Right atrium auricular region (tissue), 2 donors: ENCODE results near the gene ARMC8. TPM values are rescaled to one million over a fixed set of nuclear protein-coding genes. Genes with fewer than 3 reads are reported as not detected.
"Not testable (repeated sequence)": the region's sequence is repeated elsewhere in the genome, so short reads cannot be mapped to it uniquely, and the experiment has no call there.

Experiments
- DNase-seq: peaks from one replicate; pipeline ENCODE4 v3.0.0-alpha.2; 2019; ENCODE audit warnings: low spot score
- H3K27ac ChIP-seq, 2 donors: fragments of 200-600 bp; sonication (generic); 1 replicate in 1 of 2; 2 replicates in 1 of 2; pipeline ENCODE4 v1.5.1; 2016 to 2019
- H3K27me3 ChIP-seq, 2 donors: fragments of 200-600 bp; sonication (generic); one replicate each; pipeline versions ENCODE4 v1.5.1 to v1.6.0; 2017 to 2019
- H3K36me3 ChIP-seq: fragments of 200-600 bp; sonication (generic); one replicate; pipeline ENCODE4 v1.5.1; 2016
- H3K4me1 ChIP-seq, 2 donors: fragments of 200-600 bp; sonication (generic); one replicate each; pipeline versions ENCODE4 v1.5.1 to v1.6.0; 2017 to 2019
- H3K4me3 ChIP-seq, 2 donors: fragments of 200-600 bp; sonication (generic); 1 replicate in 1 of 2; 2 replicates in 1 of 2; pipeline ENCODE4 v1.5.1; 2017 to 2019; ENCODE audit warnings: mild to moderate bottlenecking in 1 of 2, moderate library complexity in 1 of 2
- H3K9me3 ChIP-seq, 2 donors: fragments of 200-600 bp; sonication (generic); one replicate each; pipeline ENCODE4 v1.5.1; 2019
- total RNA-seq, 2 donors: library from RNA; depleted of rRNA; stranded (reverse); fragments of >200 nt; gene quantifications; one replicate each; pipeline ENCODE4 v1.1.0, GENCODE V29; 2016
- TF ChIP-seq, protein P1 (sequence below), 2 donors: fragments of 200-600 bp; sonication (generic); IDR thresholded peaks; one replicate each; pipeline ENCODE4 v1.5.1; 2019; ENCODE audit warnings: antibody characterized with exemption in 2 of 2

The ARMC8 gene, protein sequence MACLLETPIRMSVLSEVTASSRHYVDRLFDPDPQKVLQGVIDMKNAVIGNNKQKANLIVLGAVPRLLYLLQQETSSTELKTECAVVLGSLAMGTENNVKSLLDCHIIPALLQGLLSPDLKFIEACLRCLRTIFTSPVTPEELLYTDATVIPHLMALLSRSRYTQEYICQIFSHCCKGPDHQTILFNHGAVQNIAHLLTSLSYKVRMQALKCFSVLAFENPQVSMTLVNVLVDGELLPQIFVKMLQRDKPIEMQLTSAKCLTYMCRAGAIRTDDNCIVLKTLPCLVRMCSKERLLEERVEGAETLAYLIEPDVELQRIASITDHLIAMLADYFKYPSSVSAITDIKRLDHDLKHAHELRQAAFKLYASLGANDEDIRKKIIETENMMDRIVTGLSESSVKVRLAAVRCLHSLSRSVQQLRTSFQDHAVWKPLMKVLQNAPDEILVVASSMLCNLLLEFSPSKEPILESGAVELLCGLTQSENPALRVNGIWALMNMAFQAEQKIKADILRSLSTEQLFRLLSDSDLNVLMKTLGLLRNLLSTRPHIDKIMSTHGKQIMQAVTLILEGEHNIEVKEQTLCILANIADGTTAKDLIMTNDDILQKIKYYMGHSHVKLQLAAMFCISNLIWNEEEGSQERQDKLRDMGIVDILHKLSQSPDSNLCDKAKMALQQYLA
- 10 to 100 TPM; 28.6 to 33.8 TPM for total RNA-seq

DNA sequence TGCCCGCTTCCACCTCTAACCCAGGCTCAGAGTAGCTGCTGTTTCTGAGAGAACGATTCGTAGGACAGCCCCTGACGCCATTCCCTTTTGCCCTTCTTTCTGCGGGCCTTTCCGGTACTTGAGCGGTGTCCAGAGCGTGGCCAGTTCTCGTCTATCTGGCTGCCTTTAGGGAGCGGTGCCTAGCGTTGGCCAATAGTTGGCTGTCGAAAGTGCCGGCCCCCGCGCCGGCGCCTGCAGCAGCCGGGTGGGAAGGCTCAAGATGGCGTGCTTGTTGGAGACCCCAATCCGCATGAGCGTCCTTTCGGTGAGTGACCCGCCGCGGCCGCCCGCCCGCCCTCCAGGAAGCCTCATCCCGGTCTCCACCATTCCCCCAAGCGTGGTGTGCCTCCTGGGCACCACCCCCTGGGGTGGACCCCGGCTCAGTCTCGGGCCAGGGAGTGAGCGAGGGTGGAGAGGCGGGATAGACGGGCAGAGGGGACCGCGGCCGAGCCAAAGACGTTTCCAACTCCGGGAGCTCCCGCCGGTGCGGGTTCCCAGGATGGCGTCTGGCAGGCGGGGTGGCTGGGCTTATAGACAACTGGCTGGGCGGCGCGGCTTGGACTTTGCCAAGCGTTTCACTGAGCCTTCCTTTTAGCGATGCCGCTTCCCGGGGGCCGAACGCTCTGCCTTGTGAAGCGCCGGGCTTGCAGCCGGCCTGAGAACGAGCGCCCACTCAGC, at the start of gene ARMC8:
Gene ARMC8, plus strand, starts transcription at position 6 of the 717 bp plus-strand sequence. Its CDS starts 254 bp downstream, at position 260.
- Histone ChIP-seq H3K4me3 (peak within 1 kb of the TSS; percentile 71 to 99), H3K27me3 (no peaks in the 10 kb centered on the region), H3K4me1 (peaks cover 0 to 29% of the 10 kb centered on the region in 2 donors), H3K9me3 (no peaks in the 10 kb centered on the region), H3K27ac (peak within 1 kb of the TSS; percentile 92 to 96), H3K36me3 (no peaks in the 10 kb centered on the region)
- TF ChIP-seq, protein P1, sequence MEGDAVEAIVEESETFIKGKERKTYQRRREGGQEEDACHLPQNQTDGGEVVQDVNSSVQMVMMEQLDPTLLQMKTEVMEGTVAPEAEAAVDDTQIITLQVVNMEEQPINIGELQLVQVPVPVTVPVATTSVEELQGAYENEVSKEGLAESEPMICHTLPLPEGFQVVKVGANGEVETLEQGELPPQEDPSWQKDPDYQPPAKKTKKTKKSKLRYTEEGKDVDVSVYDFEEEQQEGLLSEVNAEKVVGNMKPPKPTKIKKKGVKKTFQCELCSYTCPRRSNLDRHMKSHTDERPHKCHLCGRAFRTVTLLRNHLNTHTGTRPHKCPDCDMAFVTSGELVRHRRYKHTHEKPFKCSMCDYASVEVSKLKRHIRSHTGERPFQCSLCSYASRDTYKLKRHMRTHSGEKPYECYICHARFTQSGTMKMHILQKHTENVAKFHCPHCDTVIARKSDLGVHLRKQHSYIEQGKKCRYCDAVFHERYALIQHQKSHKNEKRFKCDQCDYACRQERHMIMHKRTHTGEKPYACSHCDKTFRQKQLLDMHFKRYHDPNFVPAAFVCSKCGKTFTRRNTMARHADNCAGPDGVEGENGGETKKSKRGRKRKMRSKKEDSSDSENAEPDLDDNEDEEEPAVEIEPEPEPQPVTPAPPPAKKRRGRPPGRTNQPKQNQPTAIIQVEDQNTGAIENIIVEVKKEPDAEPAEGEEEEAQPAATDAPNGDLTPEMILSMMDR (IDR thresholded peaks at IDR 0.05): no peak
- peak; percentile 67 for DNase-seq

DNA sequence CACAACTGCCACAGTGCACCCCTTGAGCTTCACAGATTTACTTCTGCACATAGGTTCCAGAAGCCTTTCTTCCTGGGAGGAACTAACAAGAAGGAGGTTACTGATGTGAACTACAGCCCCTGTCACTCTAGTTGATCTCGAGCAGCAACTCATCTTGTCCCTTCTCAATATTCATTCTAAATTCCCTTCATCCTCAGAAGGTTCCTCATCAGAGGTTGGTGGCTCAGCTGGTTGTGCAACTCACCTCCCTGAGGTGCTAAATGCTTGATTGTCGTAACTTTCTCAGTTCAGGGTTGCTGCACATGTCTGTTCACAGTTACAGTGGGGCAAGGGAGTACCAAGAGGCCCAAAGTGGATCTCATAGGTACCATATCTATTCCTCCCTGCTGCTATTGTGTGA, 49.2 kb upstream of the ARMC8 start:
- no peaks in the 10 kb centered on the region for H3K4me1 ChIP-seq
- no peak overlapping the region for H3K27ac ChIP-seq
- TF ChIP-seq, protein P1 (IDR thresholded peaks at IDR 0.05): no peak

DNA sequence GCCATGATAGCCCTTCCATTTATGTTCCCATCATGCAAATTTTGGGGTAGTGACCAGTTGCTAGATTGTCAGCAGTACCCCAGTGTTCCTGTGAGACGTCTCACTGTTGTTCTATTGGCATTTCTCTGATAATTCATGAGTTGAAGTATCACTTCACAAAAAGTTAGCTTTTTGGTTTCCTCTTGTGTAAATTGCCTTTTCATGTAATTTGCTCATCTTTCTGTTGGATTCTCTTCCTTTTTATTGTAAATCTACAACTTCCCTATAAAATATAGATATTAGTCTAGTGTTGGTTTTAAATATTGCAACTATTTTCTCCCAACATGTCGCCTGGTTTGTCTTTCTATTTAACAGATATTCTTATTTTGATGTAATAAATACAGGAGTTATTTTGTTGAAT, 47.4 kb upstream of the ARMC8 start:
- Histone ChIP-seq H3K9me3 (peaks cover 0 to 6% of the 10 kb centered on the region in 2 donors), H3K36me3 (no peaks in the 10 kb centered on the region), H3K27me3 (no peaks in the 10 kb centered on the region), H3K4me1 (no peaks in the 10 kb centered on the region), H3K27ac (no peak overlapping the region), H3K4me3 (no peak overlapping the region)
- TF ChIP-seq, protein P1 (IDR thresholded peaks at IDR 0.05): no peak
- DNase-seq: no peak

More for the DNA sequence above, 49.2 kb upstream of the ARMC8 start:
- Histone ChIP-seq H3K27me3 (no peaks in the 10 kb centered on the region), H3K9me3 (no peaks in the 10 kb centered on the region), H3K4me3 (no peak overlapping the region), H3K36me3 (no peaks in the 10 kb centered on the region)
- no peak for DNase-seq

DNA sequence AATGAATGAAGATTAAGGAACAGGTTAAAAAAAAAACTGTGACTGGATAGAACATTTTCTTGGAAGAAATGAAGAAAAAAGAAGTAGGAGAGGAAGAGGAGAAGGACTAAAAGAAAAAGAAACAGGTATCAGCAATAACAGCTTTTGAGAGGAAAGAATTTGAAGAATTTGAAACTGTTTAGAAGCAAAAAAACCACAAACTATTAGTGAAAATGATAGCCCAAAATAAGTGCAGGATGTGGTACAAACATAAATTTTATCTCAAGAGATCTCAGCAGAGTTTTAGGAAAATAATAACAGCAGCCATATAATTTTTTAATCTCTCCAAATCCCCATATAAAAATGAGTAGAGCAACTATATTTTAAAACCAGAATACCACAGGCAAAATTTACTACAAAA, 46.2 kb upstream of the ARMC8 start:
- Histone ChIP-seq H3K27me3 (no peaks in the 10 kb centered on the region), H3K27ac (no peak overlapping the region), H3K9me3 (peaks cover 0 to 6% of the 10 kb centered on the region in 2 donors), H3K36me3 (no peaks in the 10 kb centered on the region), H3K4me3 (no peak overlapping the region), H3K4me1 (no peaks in the 10 kb centered on the region)
- TF ChIP-seq, protein P1 (IDR thresholded peaks at IDR 0.05): no peak
- DNase-seq: no peak

DNA sequence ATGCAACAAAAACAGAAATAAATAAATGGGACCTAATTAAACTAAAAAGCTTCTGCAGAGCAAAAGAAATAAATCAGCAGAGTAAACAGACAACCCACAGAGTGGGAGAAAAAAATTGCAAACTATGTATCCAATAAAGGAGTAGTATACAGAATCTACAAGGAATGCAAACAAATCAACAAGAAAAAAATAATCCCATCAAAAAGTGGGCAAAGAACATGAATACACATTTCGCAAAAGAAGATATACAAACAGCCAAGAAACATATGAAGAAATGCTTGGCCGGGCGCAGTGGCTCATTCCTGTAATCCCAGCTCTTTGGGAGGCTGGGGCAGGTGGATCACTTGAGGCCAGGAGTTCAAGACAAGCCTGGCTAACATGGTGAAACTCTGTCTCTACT, 44.9 kb upstream of the ARMC8 start:
- not testable (repeated sequence) for H3K27me3 ChIP-seq, H3K4me3 ChIP-seq, H3K36me3 ChIP-seq, H3K4me1 ChIP-seq, H3K9me3 ChIP-seq, H3K27ac ChIP-seq, DNase-seq

DNA sequence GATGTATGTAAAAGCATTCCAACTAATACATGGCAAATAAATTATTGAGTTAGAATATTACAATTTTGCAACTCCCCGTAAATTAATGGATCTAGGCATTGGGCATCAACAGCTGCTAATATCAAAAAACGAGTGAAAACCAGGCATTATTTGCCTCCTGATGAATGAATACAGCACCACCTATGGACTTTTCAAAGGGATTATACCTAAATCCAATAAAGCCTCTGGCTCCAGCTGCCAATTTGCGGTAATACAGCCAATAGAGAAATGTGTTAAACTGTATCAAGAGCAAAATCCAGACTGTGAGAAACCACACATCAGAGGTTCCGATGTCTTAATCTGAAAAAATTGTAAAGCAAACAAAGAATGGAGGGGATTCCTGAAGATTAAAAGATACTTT, 38.6 kb upstream of the ARMC8 start:
- no peaks in the 10 kb centered on the region for H3K27me3 ChIP-seq
- TF ChIP-seq, protein P1 (IDR thresholded peaks at IDR 0.05): no peak

More for the DNA sequence above, 38.6 kb upstream of the ARMC8 start:
- H3K36me3 ChIP-seq: no peaks in the 10 kb centered on the region
- H3K9me3 ChIP-seq: peaks cover 0 to 6% of the 10 kb centered on the region in 2 donors
- H3K4me1 ChIP-seq: no peaks in the 10 kb centered on the region
- no peak overlapping the region for H3K4me3 ChIP-seq
- H3K27ac ChIP-seq: no peak overlapping the region
- no peak for DNase-seq
